Caco-2 (cell line): ENCODE measurements around the gene HYAL3. TPM values are rescaled to one million over a fixed set of nuclear protein-coding genes. Genes with fewer than 3 reads are reported as not detected.

Experiments used
- BruUV-seq: library from RNA; stranded (reverse); fragments of 400-500 nt; replicated peaks from 2 replicates; lab custom pipeline; 2021; lab: Mats Ljungman, UMichigan
- CTCF ChIA-PET: fragments of 300-600 bp; sonication (Branson Sonifier 250); formaldehyde crosslinking; loops from one replicate; lab custom pipeline; 2022; ENCODE audit warnings: antibody characterized with exemption; lab: Charles Lee
- POLR2A ChIA-PET: fragments of 300-600 bp; sonication (Branson Sonifier 250); formaldehyde crosslinking; loops from one replicate; lab custom pipeline; 2022; ENCODE audit warnings: antibody characterized with exemption; lab: Charles Lee
- DNase-seq, 2 experiments: peaks; one replicate each; pipeline versions ENCODE4 v3.0.0 to v3.0.0-alpha.2; 2020 to 2022
- H3K27me3 ChIP-seq: replicated peaks from 2 replicates; pipeline ENCODE4 v1.6.0; 2011; ENCODE audit warnings: low read length; ENCODE audit not compliant: control insufficient read depth, insufficient read depth
- H3K36me3 ChIP-seq: 2 replicates; pipeline ENCODE4 v1.5.1; 2011; ENCODE audit warnings: low read length; ENCODE audit not compliant: control insufficient read depth, insufficient read depth
- H3K4me1 ChIP-seq: fragments of 250-450 bp; sonication (Bioruptor Pico); 2 replicates; pipeline ENCODE4 v1.5.1; 2020; ENCODE audit warnings: mild to moderate bottlenecking
- H3K4me3 ChIP-seq: 2 replicates; pipeline ENCODE4 v1.5.1; 2011; ENCODE audit warnings: low read depth, mild to moderate bottlenecking, control low read depth, low read length
- H3K9me3 ChIP-seq: fragments of 250-450 bp; sonication (Bioruptor Pico); 2 replicates; pipeline ENCODE4 v1.5.1; 2020; ENCODE audit warnings: mild to moderate bottlenecking, moderate library complexity
- H3K27ac Mint-ChIP-seq: one replicate; pipeline ENCODE4 v1.8.0; 2022; ENCODE audit warnings: mixed read lengths; ENCODE audit not compliant: unreplicated experiment
- H3K27me3 Mint-ChIP-seq: one replicate; pipeline ENCODE4 v1.8.0; 2022; ENCODE audit warnings: mixed read lengths; ENCODE audit not compliant: insufficient read depth, unreplicated experiment
- H3K36me3 Mint-ChIP-seq: one replicate; pipeline ENCODE4 v1.8.0; 2022; ENCODE audit warnings: mild to moderate bottlenecking, mixed read lengths; ENCODE audit not compliant: insufficient read depth, unreplicated experiment
- H3K4me1 Mint-ChIP-seq: one replicate; pipeline ENCODE4 v1.8.0; 2022; ENCODE audit warnings: low read depth, mixed read lengths; ENCODE audit not compliant: unreplicated experiment
- H3K4me3 Mint-ChIP-seq: one replicate; pipeline ENCODE4 v1.8.0; 2022; ENCODE audit warnings: mild to moderate bottlenecking, moderate library complexity, mixed read lengths; ENCODE audit not compliant: unreplicated experiment
- H3K9me3 Mint-ChIP-seq: one replicate; pipeline ENCODE4 v1.8.0; 2022; ENCODE audit warnings: mixed read lengths; ENCODE audit not compliant: unreplicated experiment
- intact Hi-C: fragments of 100-400 bp; cut with micrococcal nuclease; formaldehyde crosslinking; loops from one replicate; pipeline ENCODE4 v1.10.0; 2022; ENCODE audit not compliant: unreplicated experiment
- total RNA-seq: library from RNA; stranded (reverse); gene quantifications from 2 replicates; pipeline ENCODE4 v1.2.3, GENCODE V29; 2022
- TF ChIP-seq, protein P1 (sequence below), 2 experiments: fragments of 200-600 bp in 1 of 2; IDR thresholded peaks; 1 replicate in 1 of 2; 2 replicates in 1 of 2; pipeline versions ENCODE4 v1.5.1 to v1.8.0; 2011 to 2022; ENCODE audit warnings: antibody characterized with exemption in 1 of 2, control low read depth in 1 of 2, inconsistent platforms in 1 of 2, low read depth in 1 of 2, low read length in 1 of 2, mild to moderate bottlenecking in 1 of 2, moderate library complexity in 1 of 2; ENCODE audit not compliant: insufficient read depth in 1 of 2, severe bottlenecking in 1 of 2, unreplicated experiment in 1 of 2

Gene HYAL3
- total RNA-seq, 1 experiment from 2014 or later, result 5.2 TPM

DNA sequence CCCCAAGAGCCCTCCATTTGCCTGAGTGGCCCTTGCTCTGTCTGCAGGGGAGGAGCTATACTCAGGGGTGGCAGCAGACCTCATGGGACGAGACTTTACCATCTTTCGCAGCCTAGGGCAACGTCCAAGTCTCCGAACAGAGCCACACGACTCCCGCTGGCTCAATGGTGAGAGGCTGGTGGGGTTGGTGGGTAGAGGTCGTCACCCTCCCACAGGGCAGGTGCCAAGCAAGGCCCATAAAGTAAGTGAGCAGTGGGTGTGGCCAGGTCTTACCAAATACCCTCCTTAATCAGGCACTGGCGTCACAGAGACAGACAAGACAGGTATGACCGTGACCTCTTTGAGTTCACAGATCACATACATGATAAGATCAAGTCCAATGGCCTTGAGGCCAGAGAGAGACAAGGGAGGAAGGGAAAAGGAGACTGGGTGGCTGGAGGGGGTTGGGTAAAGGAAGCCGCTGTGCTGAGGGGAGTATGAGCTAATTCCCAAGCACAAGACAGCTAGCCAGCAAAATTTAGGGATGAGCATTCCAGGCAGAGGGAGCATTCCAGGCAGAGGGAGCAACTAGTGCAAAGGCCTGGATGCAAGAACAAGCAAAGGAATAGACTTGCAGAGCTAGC lies 27.8 kb downstream of the HYAL3 start:
- peak in 1 of 2 experiments; percentile 40 for DNase-seq
- POLR2A ChIA-PET, result interaction anchor here (1.2 kb wide), 1 partner anchor 36 kb away, joined by 4 read pairs; the partner anchor contains the start of gene GNAI2
- CTCF ChIA-PET, result interaction anchor here (0.8 to 2.8 kb wide), 3 partner anchors 11 to 47 kb away, joined by 3 to 10 read pairs (median 5); partner anchors contain the start of genes HYAL3 and NAA80
- peak overlapping the region; percentile 11 for H3K4me3 Mint-ChIP-seq
- H3K36me3 ChIP-seq, result peaks cover 2% of the 10 kb centered on the region
- H3K36me3 Mint-ChIP-seq, result peaks cover 8% of the 10 kb centered on the region
- BruUV-seq, result no TSS peak
- TF ChIP-seq, protein P1, sequence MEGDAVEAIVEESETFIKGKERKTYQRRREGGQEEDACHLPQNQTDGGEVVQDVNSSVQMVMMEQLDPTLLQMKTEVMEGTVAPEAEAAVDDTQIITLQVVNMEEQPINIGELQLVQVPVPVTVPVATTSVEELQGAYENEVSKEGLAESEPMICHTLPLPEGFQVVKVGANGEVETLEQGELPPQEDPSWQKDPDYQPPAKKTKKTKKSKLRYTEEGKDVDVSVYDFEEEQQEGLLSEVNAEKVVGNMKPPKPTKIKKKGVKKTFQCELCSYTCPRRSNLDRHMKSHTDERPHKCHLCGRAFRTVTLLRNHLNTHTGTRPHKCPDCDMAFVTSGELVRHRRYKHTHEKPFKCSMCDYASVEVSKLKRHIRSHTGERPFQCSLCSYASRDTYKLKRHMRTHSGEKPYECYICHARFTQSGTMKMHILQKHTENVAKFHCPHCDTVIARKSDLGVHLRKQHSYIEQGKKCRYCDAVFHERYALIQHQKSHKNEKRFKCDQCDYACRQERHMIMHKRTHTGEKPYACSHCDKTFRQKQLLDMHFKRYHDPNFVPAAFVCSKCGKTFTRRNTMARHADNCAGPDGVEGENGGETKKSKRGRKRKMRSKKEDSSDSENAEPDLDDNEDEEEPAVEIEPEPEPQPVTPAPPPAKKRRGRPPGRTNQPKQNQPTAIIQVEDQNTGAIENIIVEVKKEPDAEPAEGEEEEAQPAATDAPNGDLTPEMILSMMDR (IDR thresholded peaks at IDR 0.05; ENCODE audit: insufficient read depth in 1 of 2, low read depth in 1 of 2, low read length in 1 of 2, severe bottlenecking in 1 of 2, unreplicated experiment in 1 of 2), result no peak
- no peaks in the 10 kb centered on the region for H3K27me3 ChIP-seq
- no peaks in the 10 kb centered on the region for H3K9me3 Mint-ChIP-seq
- peaks cover 39% of the 10 kb centered on the region for H3K4me1 Mint-ChIP-seq
- peaks cover 59% of the 10 kb centered on the region for H3K4me1 ChIP-seq
- intact Hi-C loops, result no loop called here
- no peaks in the 10 kb centered on the region for H3K27me3 Mint-ChIP-seq
- H3K9me3 ChIP-seq, result no peaks in the 10 kb centered on the region
- no peak overlapping the region for H3K4me3 ChIP-seq
- H3K27ac Mint-ChIP-seq, result peak overlapping the region; percentile 70

DNA sequence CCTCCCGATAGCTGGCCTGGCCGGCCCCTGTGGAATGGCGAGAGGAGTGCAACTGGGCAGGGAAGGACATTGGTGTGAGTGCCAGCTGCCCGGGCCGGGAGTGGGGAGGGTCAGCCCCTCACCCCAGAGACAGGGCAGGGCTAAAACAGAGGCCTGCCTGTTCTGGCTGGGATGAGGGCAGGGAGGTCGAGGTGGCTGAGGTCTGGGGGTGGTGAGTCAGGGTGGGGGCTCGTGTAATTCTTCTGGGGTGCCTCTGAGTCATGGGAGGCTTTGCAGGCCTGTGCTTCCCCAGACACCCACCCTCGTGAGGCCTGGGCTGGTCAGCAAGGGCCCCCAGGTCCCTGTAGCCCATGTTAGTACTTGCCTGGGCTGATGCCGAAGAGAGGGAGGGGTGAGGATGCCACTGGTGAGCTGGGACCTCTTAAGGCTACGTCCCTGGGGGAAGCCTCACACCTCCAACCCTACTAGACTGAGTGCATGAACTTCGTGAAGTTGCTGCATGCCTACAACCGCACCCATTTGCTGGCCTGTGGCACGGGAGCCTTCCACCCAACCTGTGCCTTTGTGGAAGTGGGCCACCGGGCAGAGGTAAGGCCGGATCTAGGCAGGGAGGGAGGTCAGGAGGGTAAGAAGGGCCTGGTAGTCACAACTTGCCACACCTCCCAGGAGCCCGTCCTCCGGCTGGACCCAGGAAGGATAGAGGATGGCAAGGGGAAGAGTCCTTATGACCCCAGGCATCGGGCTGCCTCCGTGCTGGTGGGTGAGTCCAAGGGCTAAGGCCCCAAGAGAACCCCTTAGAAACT lies 28.6 kb downstream of the HYAL3 start:
- H3K9me3 Mint-ChIP-seq, result no peaks in the 10 kb centered on the region
- no peaks in the 10 kb centered on the region for H3K27me3 Mint-ChIP-seq
- H3K36me3 ChIP-seq, result peaks cover 2% of the 10 kb centered on the region
- no peaks in the 10 kb centered on the region for H3K9me3 ChIP-seq
- peaks cover 67% of the 10 kb centered on the region for H3K4me1 ChIP-seq
- no peak overlapping the region for H3K4me3 Mint-ChIP-seq
- H3K36me3 Mint-ChIP-seq, result peaks cover 8% of the 10 kb centered on the region
- BruUV-seq, result no TSS peak
- no peaks in the 10 kb centered on the region for H3K27me3 ChIP-seq
- POLR2A ChIA-PET, result interaction anchor here (1.2 kb wide), 1 partner anchor 35 kb away, joined by 4 read pairs; the partner anchor contains the start of gene GNAI2
- peaks cover 44% of the 10 kb centered on the region for H3K4me1 Mint-ChIP-seq
- TF ChIP-seq, protein P1 (IDR thresholded peaks at IDR 0.05; ENCODE audit: insufficient read depth in 1 of 2, low read depth in 1 of 2, low read length in 1 of 2, severe bottlenecking in 1 of 2, unreplicated experiment in 1 of 2), result no peak
- CTCF ChIA-PET, result interaction anchor here (0.8 to 2.8 kb wide), 4 partner anchors 10 to 46 kb away, joined by 3 to 10 read pairs (median 8); partner anchors contain the start of genes HYAL3 and NAA80
- DNase-seq, result no peak
- peak overlapping the region; percentile 70 for H3K27ac Mint-ChIP-seq
- no peak overlapping the region for H3K4me3 ChIP-seq
- intact Hi-C loops, result no loop called here

DNA sequence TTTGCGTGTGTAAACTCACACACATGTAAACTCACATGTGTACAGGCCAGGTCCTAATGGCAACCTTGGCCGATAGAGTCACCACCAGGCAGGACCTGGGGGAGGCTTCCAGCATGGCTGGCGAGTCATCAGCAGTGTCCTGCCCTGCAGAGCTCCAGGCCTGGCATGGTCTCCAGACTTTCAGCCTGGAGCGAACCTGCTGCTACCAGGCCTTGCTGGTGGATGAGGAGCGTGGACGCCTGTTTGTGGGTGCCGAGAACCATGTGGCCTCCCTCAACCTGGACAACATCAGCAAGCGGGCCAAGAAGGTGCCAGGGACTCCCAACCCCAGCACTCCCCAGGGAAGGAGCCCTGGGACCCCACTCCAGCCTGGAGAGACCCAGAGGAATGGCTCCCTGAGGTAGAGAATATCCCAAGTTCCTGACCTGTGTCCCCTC lies 29.2 kb downstream of the HYAL3 start:
- no TSS peak for BruUV-seq
- peaks cover 48% of the 10 kb centered on the region for H3K4me1 Mint-ChIP-seq
- TF ChIP-seq, protein P1 (IDR thresholded peaks at IDR 0.05; ENCODE audit: insufficient read depth in 1 of 2, low read depth in 1 of 2, low read length in 1 of 2, severe bottlenecking in 1 of 2, unreplicated experiment in 1 of 2), result no peak
- H3K36me3 Mint-ChIP-seq, result peaks cover 9% of the 10 kb centered on the region
- no peaks in the 10 kb centered on the region for H3K27me3 ChIP-seq
- ChIA-PET CTCF (interaction anchor here (0.6 to 1.8 kb wide), 6 partner anchors 10 to 75 kb away, joined by 3 to 10 read pairs (median 3); partner anchors contain the start of genes HYAL3 and NAA80), POLR2A (interaction anchor here (0.6 kb wide), 2 partner anchors 10 to 44 kb away, joined by 3 to 5 read pairs; no protein-coding TSS in a partner anchor)
- peaks cover 74% of the 10 kb centered on the region for H3K4me1 ChIP-seq
- peak overlapping the region; percentile 61 for H3K4me3 Mint-ChIP-seq
- H3K27ac Mint-ChIP-seq, result peak overlapping the region; percentile 53
- H3K4me3 ChIP-seq, result peak overlapping the region; percentile 33
- DNase-seq, result no peak
- intact Hi-C loops, result no loop called here
- no peaks in the 10 kb centered on the region for H3K27me3 Mint-ChIP-seq
- H3K36me3 ChIP-seq, result peaks cover 2% of the 10 kb centered on the region
- no peaks in the 10 kb centered on the region for H3K9me3 ChIP-seq
- H3K9me3 Mint-ChIP-seq, result no peaks in the 10 kb centered on the region
